ENCODE data around the gene CEP72.
"Not testable (repeated sequence)": the region's sequence is repeated elsewhere in the genome, so short reads cannot be mapped to it uniquely, and the experiment has no call there.

The CEP72 gene

GRCh38 chr5:600886-601541 is 11.1 kb upstream of the CEP72 start:
- no peak for DNase-seq (ENCODE audit: low read depth in 3 of 3)

- DNase-seq (ENCODE audit: low read depth in 3 of 3), result no peak
Measured at GRCh38 chr5:601771-602465, 10.2 kb upstream of the CEP72 start.

GRCh38 chr5:602466-603035 is 9.6 kb upstream of the CEP72 start:
- DNase-seq (ENCODE audit: low read depth in 3 of 3), result no peak

- DNase-seq (ENCODE audit: low read depth in 3 of 3), result no peak
Measured at GRCh38 chr5:603081-603998, 8.8 kb upstream of the CEP72 start.

GRCh38 chr5:604391-604831 is 7.7 kb upstream of the CEP72 start:
- no peak for DNase-seq (ENCODE audit: low read depth in 3 of 3)

- not testable (repeated sequence) for DNase-seq (ENCODE audit: low read depth in 3 of 3)
Measured at GRCh38 chr5:605090-605489, 7.0 kb upstream of the CEP72 start.

- no peak for DNase-seq (ENCODE audit: low read depth in 3 of 3)
Measured at GRCh38 chr5:606061-606460, 6.1 kb upstream of the CEP72 start.

- DNase-seq (ENCODE audit: low read depth in 3 of 3), result no peak
Measured at GRCh38 chr5:606526-607399, 5.4 kb upstream of the CEP72 start.

- no peak for DNase-seq (ENCODE audit: low read depth in 3 of 3)
Measured at GRCh38 chr5:607541-608428, 4.4 kb upstream of the CEP72 start.

- DNase-seq (ENCODE audit: low read depth in 3 of 3), result no peak
Measured at GRCh38 chr5:608429-609370, 3.4 kb upstream of the CEP72 start.

GRCh38 chr5:609506-609905 is 2.6 kb upstream of the CEP72 start:
- no peak for DNase-seq (ENCODE audit: low read depth in 3 of 3)

GRCh38 chr5:610011-610743 is 2.0 kb upstream of the CEP72 start:
- no peak for DNase-seq (ENCODE audit: low read depth in 3 of 3)

GRCh38 chr5:610744-611730 is 1.1 kb upstream of the CEP72 start:
- no peak for DNase-seq (ENCODE audit: low read depth in 3 of 3)

- DNase-seq (ENCODE audit: low read depth in 3 of 3), result no peak
Measured at GRCh38 chr5:612498-613424, 621 bp downstream of the CEP72 start.

GRCh38 chr5:616484-617039 is 4.4 kb downstream of the CEP72 start:
- DNase-seq (ENCODE audit: low read depth in 3 of 3), result no peak

- no peak for DNase-seq (ENCODE audit: low read depth in 3 of 3)
Measured at GRCh38 chr5:617896-618295, 5.8 kb downstream of the CEP72 start.
